SK-N-SH (cell line): Measurements from ENCODE around the gene EXOC2. TPM values are rescaled to one million over a fixed set of nuclear protein-coding genes. Genes with fewer than 3 reads are reported as not detected.

Source experiments
- CTCF ChIA-PET: fragments of 300-600, 350-600 bp; formaldehyde crosslinking; extraction: SDS; loops from one replicate; lab custom pipeline; 2021; lab: Yijun Ruan, JAX
- POLR2A ChIA-PET: fragments of 350-600 bp; sonication (Branson Sonifier 250); formaldehyde crosslinking; extraction: SDS; loops from one replicate; lab custom pipeline; 2020; ENCODE audit warnings: antibody characterized with exemption, inconsistent platforms; lab: Yijun Ruan, JAX
- DNase-seq: peaks from one replicate; pipeline ENCODE4 v3.0.0; 2012
- H2AFZ ChIP-seq: fragments of 200-600 bp; sonication (generic); 2 replicates; pipeline ENCODE4 v1.8.1; 2016; ENCODE audit warnings: antibody characterized with exemption, mild to moderate bottlenecking, low read depth
- H3F3A ChIP-seq: fragments of 200-600 bp; sonication (generic); replicated peaks from 2 replicates; pipeline ENCODE3; 2016; ENCODE audit warnings: antibody characterized with exemption, mild to moderate bottlenecking; ENCODE audit not compliant: insufficient read depth
- H3K27ac ChIP-seq, 2 experiments: fragments of 200-500 bp in 1 of 2; fragments of 200-600 bp in 1 of 2; sonication (Bioruptor generic) in 1 of 2; sonication (generic), shearing (Covaris generic) in 1 of 2; 2 replicates each; pipeline versions ENCODE4 v1.5.1 to v1.6.1; 2014 to 2016; ENCODE audit warnings: low read depth in 2 of 2, inconsistent platforms in 1 of 2, low read length in 1 of 2, mild to moderate bottlenecking in 1 of 2, mixed read lengths in 1 of 2
- H3K27me3 ChIP-seq: fragments of 200-600 bp; sonication (generic), shearing (Covaris generic); 2 replicates; pipeline ENCODE4 v1.6.1; 2016; ENCODE audit warnings: mixed run types; ENCODE audit not compliant: insufficient read depth
- H3K36me3 ChIP-seq, 2 experiments: fragments of 200-500 bp in 1 of 2; fragments of 200-600 bp in 1 of 2; sonication (Bioruptor generic) in 1 of 2; sonication (generic) in 1 of 2; replicated peaks in 1 of 2; 2 replicates each; pipeline versions ENCODE3 to v1.5.1; 2014 to 2016; ENCODE audit warnings: low read length in 1 of 2, mild to moderate bottlenecking in 1 of 2; ENCODE audit not compliant: insufficient read depth in 2 of 2, control insufficient read depth in 1 of 2
- H3K4me1 ChIP-seq, 2 experiments: fragments of 200-500 bp in 1 of 2; fragments of 200-600 bp in 1 of 2; sonication (Bioruptor generic) in 1 of 2; sonication (generic), shearing (Covaris generic) in 1 of 2; 2 replicates each; pipeline versions ENCODE4 v1.5.1 to v1.6.1; 2014 to 2016; ENCODE audit warnings: low read depth in 1 of 2, low read length in 1 of 2, mixed run types in 1 of 2; ENCODE audit not compliant: insufficient read depth in 2 of 2, control insufficient read depth in 1 of 2
- H3K4me2 ChIP-seq: fragments of 200-600 bp; sonication (generic), shearing (Covaris generic); 2 replicates; pipeline ENCODE4 v1.6.1; 2017; ENCODE audit warnings: mixed run types
- H3K4me3 ChIP-seq, 2 experiments: fragments of 200-500 bp in 1 of 2; fragments of 200-600 bp in 1 of 2; sonication (Bioruptor generic) in 1 of 2; sonication (generic), shearing (Covaris generic) in 1 of 2; 2 replicates each; pipeline versions ENCODE4 v1.5.1 to v1.8.1; 2014 to 2016; ENCODE audit warnings: low read depth in 2 of 2, inconsistent platforms in 1 of 2, low read length in 1 of 2, mild to moderate bottlenecking in 1 of 2, mixed read lengths in 1 of 2, moderate library complexity in 1 of 2
- H3K79me2 ChIP-seq: fragments of 200-600 bp; sonication (generic); 2 replicates; pipeline ENCODE4 v1.8.1; 2017; ENCODE audit warnings: mild to moderate bottlenecking; ENCODE audit not compliant: insufficient read depth
- H3K9ac ChIP-seq: fragments of 200-600 bp; sonication (generic); 2 replicates; pipeline ENCODE4 v1.6.1; 2017; ENCODE audit warnings: mixed run types
- H3K9me2 ChIP-seq: fragments of 200-600 bp; sonication (generic); 2 replicates; pipeline ENCODE4 v1.6.1; 2017; ENCODE audit warnings: mixed run types
- H3K9me3 ChIP-seq: fragments of 200-600 bp; sonication (generic); 2 replicates; pipeline ENCODE4 v1.6.1; 2017; ENCODE audit warnings: mixed run types, mild to moderate bottlenecking, moderate library complexity
- H4K20me1 ChIP-seq: fragments of 200-600 bp; sonication (generic); 2 replicates; pipeline ENCODE4 v1.6.1; 2017; ENCODE audit warnings: mild to moderate bottlenecking, mixed run types; ENCODE audit not compliant: insufficient read depth
- CHD2 ChIP-seq: fragments of 150-350 bp; IDR thresholded peaks from 2 replicates; pipeline ENCODE4 v1.6.1; 2018; ENCODE audit warnings: low read length; ENCODE audit not compliant: partially characterized antibody
- CTCF ChIP-seq: fragments of 200-600 bp; sonication (generic); IDR thresholded peaks from 2 replicates; pipeline ENCODE4 v1.6.1; 2017; ENCODE audit warnings: antibody characterized with exemption, mild to moderate bottlenecking, moderate library complexity
- FOSL2 ChIP-seq: IDR thresholded peaks from 2 replicates; pipeline ENCODE4 v1.4.0; 2012; ENCODE audit warnings: low read depth, mild to moderate bottlenecking, moderate library complexity, borderline replicate concordance
- FOXJ3 ChIP-seq: sonication (generic); formaldehyde crosslinking; IDR thresholded peaks from 2 replicates; pipeline ENCODE4 v1.5.1; 2020; ENCODE audit warnings: mild to moderate bottlenecking, missing genetic modification reagents
- IRF3 ChIP-seq: fragments of 150-350 bp; IDR thresholded peaks from 2 replicates; pipeline ENCODE4 v1.6.1; 2016; ENCODE audit warnings: mild to moderate bottlenecking, low read depth, low read length
- NFIC ChIP-seq: IDR thresholded peaks from 2 replicates; pipeline ENCODE4 v1.4.0; 2012; ENCODE audit warnings: borderline replicate concordance
- PBX3 ChIP-seq: IDR thresholded peaks from 2 replicates; pipeline ENCODE4; 2012
- SIN3A ChIP-seq: IDR thresholded peaks from 2 replicates; pipeline ENCODE4 v1.6.1; 2012; ENCODE audit warnings: low read depth, mild to moderate bottlenecking, low read length, moderate library complexity, borderline replicate concordance
- SMC3 ChIP-seq: IDR thresholded peaks from 2 replicates; pipeline ENCODE4 v1.6.1; 2012; ENCODE audit warnings: low read depth, low read length, improper control_type of control experiment
- TCF12 ChIP-seq: IDR thresholded peaks from 2 replicates; pipeline ENCODE4 v1.4.0; 2012
- TEAD4 ChIP-seq: IDR thresholded peaks from 2 replicates; pipeline ENCODE4 v1.4.0; 2012; ENCODE audit warnings: mild to moderate bottlenecking, borderline replicate concordance; ENCODE audit not compliant: insufficient read depth
- USF1 ChIP-seq: IDR thresholded peaks from 2 replicates; pipeline ENCODE4 v1.4.0; 2012; ENCODE audit warnings: low read depth, borderline replicate concordance
- USF2 ChIP-seq: fragments of 150-350 bp; IDR thresholded peaks from 2 replicates; pipeline ENCODE4 v1.6.1; 2017; ENCODE audit warnings: antibody characterized with exemption, low read length, low read depth, borderline replicate concordance
- YY1 ChIP-seq: IDR thresholded peaks from 2 replicates; pipeline ENCODE4 v1.4.0; 2012; ENCODE audit warnings: low read depth, mild to moderate bottlenecking
- WGBS: methylation state at CpG from one replicate; pipeline ENCODE4 v1.1.6; 2017; ENCODE audit warnings: low lambda C conversion rate; 5-methylcytosine and 5-hydroxymethylcytosine counted together
- polyA plus RNA-seq, 3 experiments: library from polyadenylated mRNA; depleted of rRNA; stranded (reverse); fragments of >200 nt; gene quantifications; 2 replicates each; pipeline ENCODE4 v1.2.3, GENCODE V29; 2012

EXOC2 gene
- polyA plus RNA-seq, 1 of the 3 experiments (the other 2 are of a cell fraction): 10.6 TPM

GRCh38 chr6:613981-614380 is 79.0 kb downstream of the EXOC2 start:
- ChIA-PET CTCF (interaction anchor here (1.1 kb wide), 1 partner anchor 87 kb away, joined by 3 read pairs; no protein-coding TSS in a partner anchor), POLR2A (no interaction called here)
- DNase-seq: no peak
- H3K9me2 ChIP-seq: no peaks in the 10 kb centered on the region
- no peaks in the 10 kb centered on the region for H3K27me3 ChIP-seq
- H3K9ac ChIP-seq: no peak overlapping the region
- no peaks in the 10 kb centered on the region for H3K9me3 ChIP-seq
- peaks cover 11 to 18% of the 10 kb centered on the region in 2 experiments for H3K36me3 ChIP-seq
- H3K27ac ChIP-seq: no peak overlapping the region
- H3K4me1 ChIP-seq: no peaks in the 10 kb centered on the region; a peak in 1 of 4 replicates
- no peak overlapping the region for H3K4me3 ChIP-seq
- H3K4me2 ChIP-seq: no peak overlapping the region
- H3F3A ChIP-seq: no peaks in the 10 kb centered on the region
- TF ChIP-seq TEAD4 (no peak), CTCF (no peak), PBX3 (no peak)
- H2AFZ ChIP-seq: no peak overlapping the region
- no peaks in the 10 kb centered on the region for H4K20me1 ChIP-seq
- 85% methylated on average over 5 of the region's 7 CpGs for WGBS
- H3K79me2 ChIP-seq: no peaks in the 10 kb centered on the region

- no peak overlapping the region for H3K4me3 ChIP-seq
- H3K4me2 ChIP-seq: no peak overlapping the region
- no peaks in the 10 kb centered on the region for H3K27me3 ChIP-seq
- no peak overlapping the region for H3K9ac ChIP-seq
- no peaks in the 10 kb centered on the region for H4K20me1 ChIP-seq
- no peaks in the 10 kb centered on the region; a peak in 1 of 4 replicates for H3K4me1 ChIP-seq
- peaks cover 7 to 17% of the 10 kb centered on the region in 2 experiments for H3K36me3 ChIP-seq
- DNase-seq: no peak
- H3F3A ChIP-seq: no peaks in the 10 kb centered on the region
- 78% methylated on average over 4 of the region's 4 CpGs for WGBS
- no peaks in the 10 kb centered on the region for H3K9me2 ChIP-seq
- H3K9me3 ChIP-seq: no peaks in the 10 kb centered on the region
- H2AFZ ChIP-seq: no peak overlapping the region
- no peaks in the 10 kb centered on the region for H3K79me2 ChIP-seq
- POLR2A ChIA-PET: no interaction called here
- no peak overlapping the region for H3K27ac ChIP-seq
- TF ChIP-seq TEAD4 (no peak), CTCF (no peak), IRF3 (no peak), FOXJ3 (CRISPR knock-in tag) (no peak), CHD2 (no peak), USF1 (no peak), SMC3 (no peak), NFIC (no peak), PBX3 (no peak), SIN3A (no peak), FOSL2 (no peak), TCF12 (no peak), YY1 (no peak), USF2 (no peak)
- CTCF ChIA-PET: no interaction called here
These were observed 81.0 kb downstream of the EXOC2 start for GRCh38 chr6:611928-612327.
